ENCODE measurements around the gene CDH20. TPM values are rescaled to one million over a fixed set of nuclear protein-coding genes. Genes with fewer than 3 reads are reported as not detected.

The CDH20 gene
- polyA plus RNA-seq, 1 experiment: not detected

GRCh38 chr18:61572871-61573270 is 239.6 kb downstream of the CDH20 start:
- no peaks in the 10 kb centered on the region for H3K9me3 ChIP-seq (ENCODE audit: control insufficient read depth, insufficient read depth, low read length)
- peak; percentile 16 for DNase-seq (ENCODE audit: low read depth, low spot score)
- ChIA-PET POLR2A (interaction anchor here (0.6 kb wide), 1 partner anchor 34 kb away, joined by 3 read pairs; no protein-coding TSS in a partner anchor), CTCF (interaction anchor here (6.4 kb wide), 1 partner anchor 9 kb away, joined by 72 read pairs; no protein-coding TSS in a partner anchor)
- TF ChIP-seq, protein P1, sequence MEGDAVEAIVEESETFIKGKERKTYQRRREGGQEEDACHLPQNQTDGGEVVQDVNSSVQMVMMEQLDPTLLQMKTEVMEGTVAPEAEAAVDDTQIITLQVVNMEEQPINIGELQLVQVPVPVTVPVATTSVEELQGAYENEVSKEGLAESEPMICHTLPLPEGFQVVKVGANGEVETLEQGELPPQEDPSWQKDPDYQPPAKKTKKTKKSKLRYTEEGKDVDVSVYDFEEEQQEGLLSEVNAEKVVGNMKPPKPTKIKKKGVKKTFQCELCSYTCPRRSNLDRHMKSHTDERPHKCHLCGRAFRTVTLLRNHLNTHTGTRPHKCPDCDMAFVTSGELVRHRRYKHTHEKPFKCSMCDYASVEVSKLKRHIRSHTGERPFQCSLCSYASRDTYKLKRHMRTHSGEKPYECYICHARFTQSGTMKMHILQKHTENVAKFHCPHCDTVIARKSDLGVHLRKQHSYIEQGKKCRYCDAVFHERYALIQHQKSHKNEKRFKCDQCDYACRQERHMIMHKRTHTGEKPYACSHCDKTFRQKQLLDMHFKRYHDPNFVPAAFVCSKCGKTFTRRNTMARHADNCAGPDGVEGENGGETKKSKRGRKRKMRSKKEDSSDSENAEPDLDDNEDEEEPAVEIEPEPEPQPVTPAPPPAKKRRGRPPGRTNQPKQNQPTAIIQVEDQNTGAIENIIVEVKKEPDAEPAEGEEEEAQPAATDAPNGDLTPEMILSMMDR (IDR thresholded peaks at IDR 0.05; ENCODE audit: low read depth, low read length): no peak
- no peak overlapping the region for H3K27ac ChIP-seq (ENCODE audit: low read depth, low read length)
- no peak overlapping the region for H3K4me3 ChIP-seq (ENCODE audit: low read depth, low read length)
- H3K27me3 ChIP-seq (ENCODE audit: control insufficient read depth, insufficient read depth, low read length): no peaks in the 10 kb centered on the region

GRCh38 chr18:61574665-61575064 is 241.4 kb downstream of the CDH20 start:
- POLR2A ChIA-PET: no interaction called here

GRCh38 chr18:61575419-61575818 is 242.2 kb downstream of the CDH20 start:
- Histone ChIP-seq H3K9me3 (ENCODE audit: control insufficient read depth, insufficient read depth, low read length) (no peaks in the 10 kb centered on the region), H3K27ac (ENCODE audit: low read depth, low read length) (no peak overlapping the region), H3K4me3 (ENCODE audit: low read depth, low read length) (no peak overlapping the region), H3K27me3 (ENCODE audit: control insufficient read depth, insufficient read depth, low read length) (no peaks in the 10 kb centered on the region)
- ChIA-PET POLR2A (no interaction called here), CTCF (no interaction called here)
- TF ChIP-seq, protein P1 (IDR thresholded peaks at IDR 0.05; ENCODE audit: low read depth, low read length): no peak
- DNase-seq (ENCODE audit: low read depth, low spot score): no peak

More at GRCh38 chr18:61574665-61575064, 241.4 kb downstream of the CDH20 start:
- TF ChIP-seq, protein P1 (IDR thresholded peaks at IDR 0.05; ENCODE audit: low read depth, low read length): no peak
- Histone ChIP-seq H3K4me3 (ENCODE audit: low read depth, low read length) (no peak overlapping the region), H3K27me3 (ENCODE audit: control insufficient read depth, insufficient read depth, low read length) (no peaks in the 10 kb centered on the region), H3K27ac (ENCODE audit: low read depth, low read length) (no peak overlapping the region), H3K9me3 (ENCODE audit: control insufficient read depth, insufficient read depth, low read length) (no peaks in the 10 kb centered on the region)
- no peak for DNase-seq (ENCODE audit: low read depth, low spot score)
- CTCF ChIA-PET: no interaction called here

- no peaks in the 10 kb centered on the region for H3K9me3 ChIP-seq (ENCODE audit: control insufficient read depth, insufficient read depth, low read length)
- H3K27ac ChIP-seq (ENCODE audit: low read depth, low read length): no peak overlapping the region
- DNase-seq (ENCODE audit: low read depth, low spot score): no peak
- H3K27me3 ChIP-seq (ENCODE audit: control insufficient read depth, insufficient read depth, low read length): no peaks in the 10 kb centered on the region
- ChIA-PET CTCF (interaction anchor here (1.2 to 1.7 kb wide), 3 partner anchors 256 to 552 kb away, joined by 3 to 8 read pairs (median 4); no protein-coding TSS in a partner anchor), POLR2A (no interaction called here)
- TF ChIP-seq, protein P1 (IDR thresholded peaks at IDR 0.05; ENCODE audit: low read depth, low read length): no peak
- H3K4me3 ChIP-seq (ENCODE audit: low read depth, low read length): no peak overlapping the region
Observed at GRCh38 chr18:61578846-61579245, 245.6 kb downstream of the CDH20 start.

- ChIA-PET CTCF (interaction anchor here (1.2 to 1.7 kb wide), 4 partner anchors 10 to 552 kb away, joined by 3 to 8 read pairs (median 5); partner anchors contain the start of gene RNF152), POLR2A (interaction anchor here (0.5 kb wide), 1 partner anchor 26 kb away, joined by 3 read pairs; no protein-coding TSS in a partner anchor)
- Histone ChIP-seq H3K27me3 (ENCODE audit: control insufficient read depth, insufficient read depth, low read length) (no peaks in the 10 kb centered on the region), H3K9me3 (ENCODE audit: control insufficient read depth, insufficient read depth, low read length) (no peaks in the 10 kb centered on the region), H3K4me3 (ENCODE audit: low read depth, low read length) (no peak overlapping the region), H3K27ac (ENCODE audit: low read depth, low read length) (no peak overlapping the region)
- TF ChIP-seq, protein P1 (IDR thresholded peaks at IDR 0.05; ENCODE audit: low read depth, low read length): no peak
- no peak for DNase-seq (ENCODE audit: low read depth, low spot score)
Observed at GRCh38 chr18:61579581-61579980, 246.4 kb downstream of the CDH20 start.
